Neural progenitor cell (in vitro differentiated cells): ENCODE measurements around the gene MAPRE3. TPM values are rescaled to one million over a fixed set of nuclear protein-coding genes. Genes with fewer than 3 reads are reported as not detected.
A peak's percentile ranks its signal among the peaks of the same experiment; 100 is the strongest.

Source experiments
- DNase-seq: peaks from one replicate; pipeline ENCODE4 v3.0.0-alpha.2; 2016; ENCODE audit warnings: low spot score
- H2AFZ ChIP-seq: fragments of 200-600 bp; sonication (generic); replicated peaks from 2 replicates; pipeline ENCODE4 v1.6.1; 2016; ENCODE audit warnings: antibody characterized with exemption
- H3F3A ChIP-seq: fragments of 200-600 bp; sonication (generic); 2 replicates; pipeline ENCODE4 v1.6.1; 2016; ENCODE audit warnings: antibody characterized with exemption, low read depth
- H3K27ac ChIP-seq: fragments of 200-600 bp; sonication (generic); 2 replicates; pipeline ENCODE4 v1.5.1; 2016; ENCODE audit warnings: mild to moderate bottlenecking
- H3K27me3 ChIP-seq: fragments of 200-600 bp; sonication (generic); 2 replicates; pipeline ENCODE4 v1.6.1; 2016; ENCODE audit warnings: mild to moderate bottlenecking, moderate library complexity
- H3K36me3 ChIP-seq: fragments of 200-600 bp; sonication (generic); 2 replicates; pipeline ENCODE4 v1.5.1; 2016
- H3K4me1 ChIP-seq: fragments of 200-600 bp; sonication (generic); 2 replicates; pipeline ENCODE4 v1.6.1; 2016; ENCODE audit warnings: mixed run types
- H3K4me2 ChIP-seq: fragments of 200-600 bp; sonication (generic); 2 replicates; pipeline ENCODE4 v1.6.1; 2016
- H3K4me3 ChIP-seq: fragments of 200-600 bp; sonication (generic); 2 replicates; pipeline ENCODE4 v1.5.1; 2016
- H3K79me2 ChIP-seq: fragments of 200-600 bp; sonication (generic); 2 replicates; pipeline ENCODE4 v1.6.1; 2016; ENCODE audit warnings: low read depth
- H3K9ac ChIP-seq: fragments of 200-600 bp; sonication (generic); 2 replicates; pipeline ENCODE4 v1.6.1; 2016
- H3K9me3 ChIP-seq: fragments of 200-600 bp; sonication (generic); 2 replicates; pipeline ENCODE4 v1.5.1; 2016; ENCODE audit warnings: low read depth
- H4K20me1 ChIP-seq: fragments of 200-600 bp; sonication (generic); 2 replicates; pipeline ENCODE4 v1.6.1; 2016; ENCODE audit warnings: low read depth
- H3K27ac Mint-ChIP-seq: 3 replicates; pipeline ENCODE4 v1.8.0; 2021; ENCODE audit warnings: mixed read lengths
- H3K27me3 Mint-ChIP-seq: 2 replicates; pipeline ENCODE4 v1.8.0; 2022; ENCODE audit warnings: low read depth, mild to moderate bottlenecking, inconsistent platforms, moderate library complexity, mixed read lengths; ENCODE audit not compliant: insufficient read depth
- H3K36me3 Mint-ChIP-seq: 3 replicates; pipeline ENCODE4 v1.8.0; 2021; ENCODE audit warnings: mixed read lengths
- H3K4me1 Mint-ChIP-seq: 3 replicates; pipeline ENCODE4 v1.8.0; 2021; ENCODE audit warnings: mixed read lengths
- H3K4me3 Mint-ChIP-seq: 3 replicates; pipeline ENCODE4 v1.8.0; 2021; ENCODE audit warnings: mild to moderate bottlenecking, moderate library complexity, mixed read lengths
- H3K9me3 Mint-ChIP-seq: 3 replicates; pipeline ENCODE4 v1.8.0; 2020; ENCODE audit warnings: mixed read lengths
- CTCF ChIP-seq: fragments of 200-600 bp; sonication (generic); IDR thresholded peaks from 2 replicates; pipeline ENCODE4 v1.5.1; 2017; ENCODE audit warnings: antibody characterized with exemption, mild to moderate bottlenecking
- EZH2 ChIP-seq: fragments of 200-600 bp; sonication (generic); IDR thresholded peaks from 2 replicates; pipeline ENCODE4 v1.6.1; 2017; ENCODE audit warnings: antibody characterized with exemption, mild to moderate bottlenecking, moderate library complexity
- EZH2phosphoT487 ChIP-seq: fragments of 200-600 bp; sonication (generic); IDR thresholded peaks from 2 replicates; pipeline ENCODE4 v1.6.1; 2017; ENCODE audit warnings: antibody characterized with exemption
- total RNA-seq: library from RNA; depleted of rRNA; stranded (reverse); fragments of >200 nt; gene quantifications from 2 replicates; pipeline ENCODE4 v1.2.3, GENCODE V29; 2015; ENCODE audit warnings: low replicate concordance

MAPRE3 gene
- total RNA-seq, 1 donor from 2014 or later: 3.1 TPM

GRCh38 chr2:26980971-26981370, 10.5 kb downstream of the MAPRE3 start:
- H3K4me1 ChIP-seq: peaks cover 10% of the 10 kb centered on the region
- H4K20me1 ChIP-seq: peaks cover 7% of the 10 kb centered on the region
- DNase-seq: no peak
- no peaks in the 10 kb centered on the region for H3K36me3 Mint-ChIP-seq
- H3K27ac ChIP-seq: no peak overlapping the region
- H3K27me3 Mint-ChIP-seq: no peaks in the 10 kb centered on the region
- no peaks in the 10 kb centered on the region for H3K27me3 ChIP-seq
- no peaks in the 10 kb centered on the region for H3K9me3 Mint-ChIP-seq
- H3K36me3 ChIP-seq: no peaks in the 10 kb centered on the region
- H3K27ac Mint-ChIP-seq: peak overlapping the region; percentile 34
- H3K4me1 Mint-ChIP-seq: peaks cover 2% of the 10 kb centered on the region
- no peak overlapping the region for H3K4me3 ChIP-seq
- no peak overlapping the region for H3K4me2 ChIP-seq
- H3K79me2 ChIP-seq: no peaks in the 10 kb centered on the region
- no peaks in the 10 kb centered on the region for H3F3A ChIP-seq
- H3K9ac ChIP-seq: no peak overlapping the region
- H3K4me3 Mint-ChIP-seq: no peak overlapping the region
- no peak overlapping the region for H2AFZ ChIP-seq
- H3K9me3 ChIP-seq: no peaks in the 10 kb centered on the region
- no peak for TF ChIP-seq CTCF
- no peak for TF ChIP-seq EZH2
- TF ChIP-seq EZH2phosphoT487: no peak

- TF ChIP-seq EZH2phosphoT487 (no peak), CTCF (peak; percentile 40)
- Histone ChIP-seq H2AFZ (no peak overlapping the region), H3K9me3 (no peaks in the 10 kb centered on the region), H3K27ac (no peak overlapping the region), H3K9ac (no peak overlapping the region), H3K27me3 (no peaks in the 10 kb centered on the region), H3K79me2 (no peaks in the 10 kb centered on the region), H3K4me3 (no peak overlapping the region), H3F3A (no peaks in the 10 kb centered on the region), H3K4me1 (peaks cover 10% of the 10 kb centered on the region), H3K4me2 (no peak overlapping the region), H4K20me1 (peaks cover 7% of the 10 kb centered on the region), H3K36me3 (no peaks in the 10 kb centered on the region)
- peaks cover 2% of the 10 kb centered on the region for H3K4me1 Mint-ChIP-seq
- peaks cover 3% of the 10 kb centered on the region for H3K36me3 Mint-ChIP-seq
- DNase-seq: peak; percentile 51
- no peak overlapping the region for H3K4me3 Mint-ChIP-seq
- H3K27me3 Mint-ChIP-seq: no peaks in the 10 kb centered on the region
- no peaks in the 10 kb centered on the region for H3K9me3 Mint-ChIP-seq
- H3K27ac Mint-ChIP-seq: no peak overlapping the region
Measured at GRCh38 chr2:26982102-26982742, 11.8 kb downstream of the MAPRE3 start.

GRCh38 chr2:26983746-26984145, 13.3 kb downstream of the MAPRE3 start:
- no peak overlapping the region for H3K4me3 Mint-ChIP-seq

More at GRCh38 chr2:26983746-26984145, 13.3 kb downstream of the MAPRE3 start:
- Mint-ChIP-seq H3K9me3 (no peaks in the 10 kb centered on the region), H3K4me1 (peaks cover 4% of the 10 kb centered on the region), H3K27me3 (no peaks in the 10 kb centered on the region), H3K27ac (no peak overlapping the region), H3K36me3 (peaks cover 3% of the 10 kb centered on the region)
- no peaks in the 10 kb centered on the region for H3K79me2 ChIP-seq
- H3K27me3 ChIP-seq: no peaks in the 10 kb centered on the region
- H3F3A ChIP-seq: no peaks in the 10 kb centered on the region
- no peaks in the 10 kb centered on the region for H3K9me3 ChIP-seq
- TF ChIP-seq EZH2 (no peak), CTCF (no peak), EZH2phosphoT487 (no peak)
- peaks cover 10% of the 10 kb centered on the region for H3K4me1 ChIP-seq
- peaks cover 7% of the 10 kb centered on the region for H4K20me1 ChIP-seq
- H3K36me3 ChIP-seq: no peaks in the 10 kb centered on the region
- H3K4me2 ChIP-seq: no peak overlapping the region
- no peak overlapping the region for H3K27ac ChIP-seq
- H3K9ac ChIP-seq: no peak overlapping the region
- no peak for DNase-seq
- H3K4me3 ChIP-seq: no peak overlapping the region
- H2AFZ ChIP-seq: no peak overlapping the region
